Endothelial cell (in vitro differentiated cells): ENCODE data around the gene ALDH3B2. TPM values are rescaled to one million over a fixed set of nuclear protein-coding genes. Genes with fewer than 3 reads are reported as not detected.
"Not testable (repeated sequence)": the region's sequence is repeated elsewhere in the genome, so short reads cannot be mapped to it uniquely, and the experiment has no call there.

ENCODE experiments used
- DNase-seq: peaks from one replicate; pipeline ENCODE4 v3.0.0; 2021; ENCODE audit warnings: low spot score
- H3K27ac Mint-ChIP-seq: one replicate; pipeline ENCODE4 v1.8.0; 2021; ENCODE audit warnings: mixed read lengths, inconsistent platforms; ENCODE audit not compliant: unreplicated experiment
- H3K27me3 Mint-ChIP-seq: one replicate; pipeline ENCODE4 v1.8.0; 2021; ENCODE audit warnings: mild to moderate bottlenecking, moderate library complexity, mixed read lengths, inconsistent platforms; ENCODE audit not compliant: unreplicated experiment
- H3K36me3 Mint-ChIP-seq: one replicate; pipeline ENCODE4 v1.8.0; 2021; ENCODE audit warnings: mild to moderate bottlenecking, low read depth, mixed read lengths, inconsistent platforms; ENCODE audit not compliant: unreplicated experiment
- H3K4me1 Mint-ChIP-seq: one replicate; pipeline ENCODE4 v1.8.0; 2021; ENCODE audit warnings: mild to moderate bottlenecking, mixed read lengths, inconsistent platforms; ENCODE audit not compliant: unreplicated experiment
- H3K4me3 Mint-ChIP-seq: one replicate; pipeline ENCODE4 v1.8.0; 2021; ENCODE audit warnings: mild to moderate bottlenecking, mixed read lengths, inconsistent platforms; ENCODE audit not compliant: unreplicated experiment
- H3K9me3 Mint-ChIP-seq: one replicate; pipeline ENCODE4 v1.8.0; 2021; ENCODE audit warnings: mixed read lengths, inconsistent platforms; ENCODE audit not compliant: unreplicated experiment
- CTCF ChIP-seq: fragments of 200-600 bp; sonication (generic); IDR thresholded peaks from one replicate; pipeline ENCODE4 v1.5.0; 2021; ENCODE audit warnings: antibody characterized with exemption; ENCODE audit not compliant: unreplicated experiment
- total RNA-seq: library from RNA; stranded (reverse); fragmentation: NEBNext Ultra II Directional; extraction: Animal tissue kit (Norgen Biotek cat#: 25700); gene quantifications from one replicate; pipeline ENCODE4 v1.2.1, GENCODE V29; 2021; ENCODE audit not compliant: unreplicated experiment

The ALDH3B2 gene
- total RNA-seq, 1 donor from 2014 or later, result 0.72 TPM

- H3K4me3 Mint-ChIP-seq, result peak overlapping the region; percentile 76
- no peak overlapping the region for H3K27ac Mint-ChIP-seq
- no peak for DNase-seq
These were observed 47.5 kb downstream of the ALDH3B2 start for GRCh38 chr11:67626970-67627369.

GRCh38 chr11:67626131-67626833, 48.1 kb downstream of the ALDH3B2 start:
- H3K27ac Mint-ChIP-seq, DNase-seq, H3K36me3 Mint-ChIP-seq, H3K9me3 Mint-ChIP-seq, H3K4me1 Mint-ChIP-seq: not testable (repeated sequence)
- H3K27me3 Mint-ChIP-seq, result peaks cover 13% of the 10 kb centered on the region
- peak overlapping the region; percentile 76 for H3K4me3 Mint-ChIP-seq

More at GRCh38 chr11:67626970-67627369, 47.5 kb downstream of the ALDH3B2 start:
- Mint-ChIP-seq H3K27me3 (peaks cover 17% of the 10 kb centered on the region), H3K4me1 (peaks cover 1% of the 10 kb centered on the region), H3K36me3 (peaks cover 6% of the 10 kb centered on the region), H3K9me3 (no peaks in the 10 kb centered on the region)
- TF ChIP-seq CTCF, result no peak

DNA sequence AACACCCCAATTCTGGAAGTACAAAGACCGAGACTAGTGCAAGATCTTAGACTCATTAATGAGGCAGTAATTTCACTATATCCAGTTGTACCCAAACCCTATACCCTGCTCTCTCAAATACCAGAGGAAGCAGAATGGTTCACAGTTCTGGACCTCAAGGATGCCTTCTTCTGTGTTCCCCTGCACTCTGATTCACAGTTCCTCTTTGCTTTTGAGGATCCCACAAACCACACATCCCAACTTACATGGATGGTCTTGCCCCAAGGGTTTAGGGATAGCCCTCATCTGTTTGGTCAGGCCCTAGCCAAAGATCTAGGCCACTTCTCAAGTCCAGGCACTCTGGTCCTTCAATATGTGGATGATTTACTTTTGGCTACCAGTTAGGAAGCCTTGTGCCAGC, 50.6 kb downstream of the ALDH3B2 start:
- H3K4me1 Mint-ChIP-seq, result peaks cover 17% of the 10 kb centered on the region
- not testable (repeated sequence) for H3K27ac Mint-ChIP-seq, DNase-seq, H3K4me3 Mint-ChIP-seq, H3K9me3 Mint-ChIP-seq, H3K36me3 Mint-ChIP-seq
- peaks cover 13% of the 10 kb centered on the region for H3K27me3 Mint-ChIP-seq

DNA sequence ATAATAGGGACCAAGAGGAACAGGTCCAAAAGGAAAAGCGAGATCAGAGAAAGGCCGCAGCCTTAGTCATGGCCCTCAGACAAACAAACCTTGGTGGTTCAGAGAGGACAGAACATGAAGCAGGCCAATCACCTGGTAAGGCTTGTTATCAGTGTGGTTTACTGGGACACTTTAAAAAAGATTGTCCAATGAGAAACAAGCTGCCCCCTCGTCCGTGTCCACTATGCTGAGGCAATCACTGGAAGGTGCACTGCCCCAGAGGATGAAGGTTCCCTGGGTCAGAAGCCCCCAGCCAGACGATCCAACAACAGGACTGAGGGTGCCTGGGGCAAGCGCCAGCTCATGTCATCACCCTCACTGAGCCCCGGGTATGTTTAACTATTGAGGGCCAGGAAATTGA, 51.5 kb downstream of the ALDH3B2 start:
- not testable (repeated sequence) for H3K27ac Mint-ChIP-seq, H3K4me3 Mint-ChIP-seq, H3K9me3 Mint-ChIP-seq, DNase-seq, H3K36me3 Mint-ChIP-seq
- Mint-ChIP-seq H3K4me1 (peaks cover 17% of the 10 kb centered on the region), H3K27me3 (peaks cover 10% of the 10 kb centered on the region)

DNA sequence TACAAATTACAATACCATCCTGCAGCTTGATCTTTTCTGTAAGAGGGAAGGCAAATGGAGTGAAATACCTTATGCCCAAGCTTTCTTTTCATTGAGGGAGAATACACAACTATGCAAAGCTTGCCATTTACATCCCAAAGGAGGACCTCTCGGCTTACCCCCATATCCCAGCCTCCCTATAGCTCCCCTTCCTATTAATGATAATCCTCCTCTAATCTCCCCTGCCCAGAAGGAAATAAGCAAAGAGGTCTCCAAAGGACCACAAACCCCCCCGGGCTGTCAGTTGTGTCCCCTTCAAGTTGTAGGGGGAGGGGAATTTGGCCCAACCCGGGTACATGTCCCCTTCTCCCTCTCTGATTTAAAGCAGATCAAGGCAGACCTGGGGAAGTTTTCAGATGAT, 52.5 kb downstream of the ALDH3B2 start:
- H3K27me3 Mint-ChIP-seq, result peaks cover 12% of the 10 kb centered on the region
- not testable (repeated sequence) for DNase-seq, H3K27ac Mint-ChIP-seq, H3K4me3 Mint-ChIP-seq, H3K9me3 Mint-ChIP-seq, H3K36me3 Mint-ChIP-seq
- H3K4me1 Mint-ChIP-seq, result peaks cover 17% of the 10 kb centered on the region

DNA sequence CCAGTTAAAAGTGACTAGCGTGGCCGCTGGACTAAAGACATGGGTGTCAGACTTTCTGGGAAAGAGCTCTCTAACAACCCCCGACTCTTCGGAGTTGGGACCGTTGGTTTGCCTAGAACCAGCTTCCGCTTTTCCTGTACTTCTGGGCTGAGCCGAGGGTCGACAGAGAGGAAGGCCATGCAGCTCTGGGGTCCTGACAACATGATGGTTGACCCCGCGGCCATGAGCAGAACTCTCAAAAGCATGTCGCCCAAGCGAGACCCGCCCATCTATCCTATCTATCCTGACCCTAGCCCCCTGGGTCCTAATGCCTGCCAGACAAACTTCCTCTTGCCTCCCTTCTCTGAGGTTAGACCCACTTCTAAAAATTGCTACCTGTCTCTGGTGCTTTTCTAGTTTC, 53.8 kb downstream of the ALDH3B2 start:
- Mint-ChIP-seq H3K4me1 (peaks cover 17% of the 10 kb centered on the region), H3K4me3 (peak overlapping the region; percentile 87)
- H3K36me3 Mint-ChIP-seq, H3K27me3 Mint-ChIP-seq, H3K27ac Mint-ChIP-seq, H3K9me3 Mint-ChIP-seq: not testable (repeated sequence)
- DNase-seq, result peak; percentile 37

- not testable (repeated sequence) for H3K27ac Mint-ChIP-seq, H3K36me3 Mint-ChIP-seq, H3K27me3 Mint-ChIP-seq, H3K9me3 Mint-ChIP-seq, DNase-seq
- Mint-ChIP-seq H3K4me3 (peak overlapping the region; percentile 87), H3K4me1 (peaks cover 17% of the 10 kb centered on the region)
These were observed 54.5 kb downstream of the ALDH3B2 start for GRCh38 chr11:67619683-67620618.

- H3K9me3 Mint-ChIP-seq, H3K27ac Mint-ChIP-seq, H3K36me3 Mint-ChIP-seq, H3K4me3 Mint-ChIP-seq, H3K27me3 Mint-ChIP-seq, DNase-seq: not testable (repeated sequence)
- peaks cover 17% of the 10 kb centered on the region for H3K4me1 Mint-ChIP-seq
These were observed 55.3 kb downstream of the ALDH3B2 start for GRCh38 chr11:67618901-67619659.
